IMR-90 (cell line): ENCODE measurements around the gene IBSP. TPM values are rescaled to one million over a fixed set of nuclear protein-coding genes. Genes with fewer than 3 reads are reported as not detected.

Experiments used
- ATAC-seq: fragments of 200-7000 bp; cut with Tn5 transposase; 2 replicates; pipeline ENCODE4 v1.9.1; 2020; ENCODE audit warnings: low read depth, mild to moderate bottlenecking, moderate library complexity
- BruUV-seq: library from RNA; stranded (reverse); fragments of 400-500 nt; replicated peaks from 2 replicates; lab custom pipeline; 2021; lab: Mats Ljungman, UMichigan
- CTCF ChIA-PET: fragments of 300-600 bp; formaldehyde crosslinking; extraction: SDS; loops from one replicate; lab custom pipeline; 2021; ENCODE audit warnings: antibody characterized with exemption; lab: Yijun Ruan, JAX
- POLR2A ChIA-PET: fragments of 300-600 bp; sonication (Branson Sonifier 250); formaldehyde crosslinking; loops from one replicate; lab custom pipeline; 2022; ENCODE audit warnings: antibody characterized with exemption; ENCODE audit not compliant: unreplicated experiment; lab: Charles Lee
- DNase-seq: peaks from one replicate; pipeline ENCODE4 v3.0.0; 2013
- H2AFZ ChIP-seq: replicated peaks from 2 replicates; pipeline ENCODE3; 2013; ENCODE audit warnings: low read length, mild to moderate bottlenecking; ENCODE audit not compliant: poor library complexity
- H2AK5ac ChIP-seq: 2 replicates; pipeline ENCODE4 v1.6.1; 2013; ENCODE audit warnings: low read depth, low read length, inconsistent platforms
- H2AK9ac ChIP-seq: replicated peaks from 2 replicates; pipeline ENCODE3; 2013; ENCODE audit warnings: mild to moderate bottlenecking, low read depth, low read length, moderate library complexity; ENCODE audit not compliant: poor library complexity
- H2BK120ac ChIP-seq: 2 replicates; pipeline ENCODE4 v1.6.1; 2013; ENCODE audit warnings: low read depth, low read length, inconsistent platforms
- H2BK15ac ChIP-seq: 3 replicates; pipeline ENCODE4 v1.6.1; 2013; ENCODE audit warnings: low read depth, low read length, inconsistent platforms
- H2BK20ac ChIP-seq: 2 replicates; pipeline ENCODE4 v1.6.1; 2013; ENCODE audit warnings: low read depth, mild to moderate bottlenecking, inconsistent platforms, low read length, moderate library complexity
- H2BK5ac ChIP-seq: 2 replicates; pipeline ENCODE4 v1.6.1; 2013; ENCODE audit warnings: mild to moderate bottlenecking, low read depth, low read length, inconsistent platforms; ENCODE audit not compliant: poor library complexity, severe bottlenecking
- H3K14ac ChIP-seq: replicated peaks from 2 replicates; pipeline ENCODE4 v1.6.1; 2013; ENCODE audit warnings: low read depth, low read length, inconsistent platforms
- H3K18ac ChIP-seq: 2 replicates; pipeline ENCODE4 v1.6.1; 2013; ENCODE audit warnings: low read depth, low read length, control low read depth
- H3K23ac ChIP-seq: 2 replicates; pipeline ENCODE4 v1.6.1; 2013; ENCODE audit warnings: low read depth, low read length, inconsistent platforms
- H3K27ac ChIP-seq: 2 replicates; pipeline ENCODE4 v1.5.1; 2013; ENCODE audit warnings: mild to moderate bottlenecking, control low read depth, low read length; ENCODE audit not compliant: insufficient read depth
- H3K27me3 ChIP-seq: 2 replicates; pipeline ENCODE4 v1.6.1; 2013; ENCODE audit warnings: low read length; ENCODE audit not compliant: control insufficient read depth, insufficient read depth
- H3K36me3 ChIP-seq: 2 replicates; pipeline ENCODE4 v1.6.1; 2013; ENCODE audit warnings: low read length, mixed read lengths; ENCODE audit not compliant: control insufficient read depth, insufficient read depth
- H3K4ac ChIP-seq: 2 replicates; pipeline ENCODE4 v1.6.1; 2013; ENCODE audit warnings: low read depth, low read length, inconsistent platforms
- H3K4me1 ChIP-seq: 2 replicates; pipeline ENCODE4 v1.6.1; 2013; ENCODE audit warnings: low read length, mixed read lengths; ENCODE audit not compliant: control insufficient read depth, insufficient read depth
- H3K4me2 ChIP-seq: 2 replicates; pipeline ENCODE4 v1.6.1; 2013; ENCODE audit warnings: low read depth, mild to moderate bottlenecking, control low read depth, low read length, moderate library complexity
- H3K4me3 ChIP-seq: 2 replicates; pipeline ENCODE4 v1.5.1; 2013; ENCODE audit warnings: low read depth, mild to moderate bottlenecking, control low read depth, low read length, moderate library complexity; ENCODE audit not compliant: insufficient read depth
- H3K56ac ChIP-seq: 2 replicates; pipeline ENCODE4 v1.6.1; 2013; ENCODE audit warnings: low read length, inconsistent platforms; ENCODE audit not compliant: insufficient read depth; ENCODE audit errors: extremely low read depth
- H3K79me1 ChIP-seq, 2 experiments: 2 replicates each; pipeline ENCODE4 v1.6.1; 2013; ENCODE audit warnings: low read length in 2 of 2, inconsistent platforms in 1 of 2, low read depth in 1 of 2
- H3K9ac ChIP-seq: 2 replicates; pipeline ENCODE4 v1.6.1; 2013; ENCODE audit warnings: low read depth, low read length, control low read depth
- H3K9me1 ChIP-seq: 2 replicates; pipeline ENCODE4 v1.6.1; 2013; ENCODE audit warnings: low read length, inconsistent platforms; ENCODE audit not compliant: insufficient read depth
- H3K9me3 ChIP-seq: 2 replicates; pipeline ENCODE4 v1.6.1; 2013; ENCODE audit warnings: low read length; ENCODE audit not compliant: control insufficient read depth, insufficient read depth
- H4K20me1 ChIP-seq: 2 replicates; pipeline ENCODE4 v1.6.1; 2013; ENCODE audit warnings: low read length, inconsistent platforms; ENCODE audit not compliant: insufficient read depth
- H4K5ac ChIP-seq: 2 replicates; pipeline ENCODE4 v1.6.1; 2013; ENCODE audit warnings: mild to moderate bottlenecking, low read depth, low read length, control low read depth
- H4K8ac ChIP-seq, 2 experiments: 2 replicates each; pipeline ENCODE4 v1.6.1; 2013; ENCODE audit warnings: low read depth in 2 of 2, low read length in 2 of 2, control low read depth in 1 of 2, inconsistent platforms in 1 of 2
- H4K91ac ChIP-seq: 2 replicates; pipeline ENCODE4 v1.6.1; 2013; ENCODE audit warnings: low read depth, low read length, inconsistent platforms; ENCODE audit not compliant: insufficient read depth
- MAFK ChIP-seq: IDR thresholded peaks from 2 replicates; pipeline ENCODE4 v1.6.1; 2012; ENCODE audit warnings: low read depth, low read length, improper control_type of control experiment
- RAD21 ChIP-seq: IDR thresholded peaks from 2 replicates; pipeline ENCODE4 v1.6.1; 2012; ENCODE audit warnings: low read length, improper control_type of control experiment
- RFX5 ChIP-seq: IDR thresholded peaks from 2 replicates; pipeline ENCODE4 v1.8.0; 2012; ENCODE audit warnings: low read depth, mild to moderate bottlenecking, low read length, moderate library complexity
- WGBS, 2 experiments: methylation state at CpG; one replicate each; pipeline versions ENCODE4 v1.1.5 to v1.1.7; 2013; ENCODE audit warnings: missing lambda C conversion rate in 2 of 2; ENCODE audit not compliant: insufficient read length in 1 of 2; ENCODE audit errors: extremely low coverage in 2 of 2; 5-methylcytosine and 5-hydroxymethylcytosine counted together
- dilution Hi-C: fragments of 300-500 bp; cut with HindIII; formaldehyde crosslinking; loops from one replicate; pipeline ENCODE4 v1.14.3; 2018; ENCODE audit warnings: low sequenced_read_pairs; ENCODE audit not compliant: unreplicated experiment
- in situ Hi-C: fragments of 300-500 bp; cut with MboI; formaldehyde crosslinking; loops from 3 replicates; pipeline ENCODE4 v1.14.3; 2019; ENCODE audit warnings: low sequenced_read_pairs, inconsistent platforms, mixed read lengths
- intact Hi-C: fragments of 100-400 bp; cut with micrococcal nuclease; formaldehyde crosslinking; loops from 2 replicates; pipeline ENCODE4 v1.10.0; 2022
- polyA plus RNA-seq, 3 experiments: library from polyadenylated mRNA; depleted of rRNA; stranded (reverse); fragments of >200 nt; gene quantifications; 2 replicates each; pipeline ENCODE4 v1.2.3, GENCODE V29; 2012; ENCODE audit warnings: low replicate concordance in 1 of 3
- total RNA-seq: library from RNA; depleted of rRNA; stranded (reverse); fragments of >200 nt; gene quantifications from 2 replicates; pipeline ENCODE4 v1.2.3, GENCODE V29; 2012

The IBSP gene
- total and polyA plus RNA-seq, 2 of the 4 experiments (the other 2 are of a cell fraction) = not detected

- no peak overlapping the region for H2BK15ac ChIP-seq
- intact Hi-C loops (no loop called here), in situ Hi-C loops (no loop called here), dilution Hi-C loops (no loop called here)
- no peaks in the 10 kb centered on the region for H3K9me1 ChIP-seq
- no peak for ATAC-seq
- no peak overlapping the region for H4K8ac ChIP-seq
- DNase-seq = no peak
- H3K56ac ChIP-seq = no peak overlapping the region
- no peak overlapping the region for H3K4me3 ChIP-seq
- no peak overlapping the region for H2BK20ac ChIP-seq
- H3K36me3 ChIP-seq = no peaks in the 10 kb centered on the region
- no peaks in the 10 kb centered on the region for H3K27me3 ChIP-seq
- BruUV-seq = no TSS peak
- H3K4me2 ChIP-seq = no peak overlapping the region
- no peak overlapping the region for H2AK9ac ChIP-seq
- H2BK120ac ChIP-seq = no peak overlapping the region
- no peak overlapping the region for H2AK5ac ChIP-seq
- H3K18ac ChIP-seq = no peak overlapping the region
- no peak overlapping the region for H2AFZ ChIP-seq
- no peak overlapping the region for H4K5ac ChIP-seq
- TF ChIP-seq MAFK (no peak), RFX5 (no peak), RAD21 (no peak)
- H3K23ac ChIP-seq = no peak overlapping the region
- H2BK5ac ChIP-seq = no peak overlapping the region
- POLR2A ChIA-PET = no interaction called here
- no peak overlapping the region for H3K14ac ChIP-seq
- CTCF ChIA-PET = no interaction called here
- H3K79me1 ChIP-seq = no peaks in the 10 kb centered on the region
- no peak overlapping the region for H3K27ac ChIP-seq
- H3K9ac ChIP-seq = no peak overlapping the region
- no peak overlapping the region for H4K91ac ChIP-seq
- H3K4me1 ChIP-seq = no peaks in the 10 kb centered on the region
- WGBS, 2 experiments = 60% methylated on average over 1 of the region's 3 CpGs; no CpG with 5 or more reads in 1 of the 2 experiments
- no peak overlapping the region for H3K4ac ChIP-seq
- no peaks in the 10 kb centered on the region for H3K9me3 ChIP-seq
- no peaks in the 10 kb centered on the region for H4K20me1 ChIP-seq
Measured at GRCh38 chr4:87762311-87762710, 37.0 kb upstream of the IBSP start.
